Measurements from ENCODE around the gene GRM7.
"Not testable (repeated sequence)": the region's sequence is repeated elsewhere in the genome, so short reads cannot be mapped to it uniquely, and the experiment has no call there.

GRM7 gene

GRCh38 chr3:6860954-6861624 is at the start of gene GRM7:
Gene GRM7 (plus strand): TSS chr3:6861115.
- DNase-seq = no peak

- no peak for DNase-seq
Observed at GRCh38 chr3:6821411-6821810, 39.5 kb upstream of the GRM7 start.

- no peak for DNase-seq
Observed at GRCh38 chr3:6825524-6825923, 35.4 kb upstream of the GRM7 start.

GRCh38 chr3:6827453-6827852 is 33.5 kb upstream of the GRM7 start:
- no peak for DNase-seq

GRCh38 chr3:6844723-6845122 is 16.2 kb upstream of the GRM7 start:
- DNase-seq = no peak

GRCh38 chr3:6854184-6854583 is 6.7 kb upstream of the GRM7 start:
- DNase-seq = no peak

GRCh38 chr3:6857510-6857909 is 3.4 kb upstream of the GRM7 start:
- no peak for DNase-seq

GRCh38 chr3:6860149-6860953 is 564 bp upstream of the GRM7 start:
- DNase-seq = no peak

- DNase-seq = no peak
Observed at GRCh38 chr3:6861625-6862000, 698 bp downstream of the GRM7 start.

GRCh38 chr3:6862041-6862879 is 1.3 kb downstream of the GRM7 start:
- DNase-seq = no peak

GRCh38 chr3:6862880-6863195 is 1.9 kb downstream of the GRM7 start:
- no peak for DNase-seq

GRCh38 chr3:6867269-6867668 is 6.4 kb downstream of the GRM7 start:
- no peak for DNase-seq

- DNase-seq = no peak
Observed at GRCh38 chr3:6878731-6879130, 17.8 kb downstream of the GRM7 start.

GRCh38 chr3:6912240-6912639 is 51.3 kb downstream of the GRM7 start:
- DNase-seq = no peak

GRCh38 chr3:6915898-6916297 is 55.0 kb downstream of the GRM7 start:
- no peak for DNase-seq

- DNase-seq = peak; percentile 2
Observed at GRCh38 chr3:6921066-6921465, 60.2 kb downstream of the GRM7 start.

GRCh38 chr3:6921876-6922275 is 61.0 kb downstream of the GRM7 start:
- DNase-seq = no peak

GRCh38 chr3:6928064-6928463 is 67.1 kb downstream of the GRM7 start:
- no peak for DNase-seq

GRCh38 chr3:6929918-6930317 is 69.0 kb downstream of the GRM7 start:
- no peak for DNase-seq

GRCh38 chr3:6935418-6935817 is 74.5 kb downstream of the GRM7 start:
- DNase-seq = not testable (repeated sequence)

- no peak for DNase-seq
Observed at GRCh38 chr3:6935970-6936369, 75.1 kb downstream of the GRM7 start.

GRCh38 chr3:6962801-6963200 is 101.9 kb downstream of the GRM7 start:
- no peak for DNase-seq

GRCh38 chr3:6965881-6966280 is 105.0 kb downstream of the GRM7 start:
- DNase-seq = no peak

GRCh38 chr3:6971933-6972332 is 111.0 kb downstream of the GRM7 start:
- DNase-seq = no peak
